HepG2 (cell line): Measurements from ENCODE around the gene SMOC1. TPM values are rescaled to one million over a fixed set of nuclear protein-coding genes. Genes with fewer than 3 reads are reported as not detected.

Experiments used
- ATAC-seq: fragments of 200-7000 bp; cut with Tn5 transposase; 3 replicates; pipeline ENCODE4 v1.9.1; 2020; ENCODE audit warnings: mild to moderate bottlenecking, moderate library complexity
- BruUV-seq: library from RNA; stranded (reverse); fragments of 400-500 nt; replicated peaks from 2 replicates; lab custom pipeline; 2021; lab: Mats Ljungman, UMichigan
- CTCF ChIA-PET: fragments of 300-600 bp; formaldehyde crosslinking; extraction: SDS; loops from one replicate; lab custom pipeline; 2021; ENCODE audit warnings: low total read pairs, inconsistent platforms, low intra/inter-chr PET ratio; lab: Yijun Ruan, JAX
- POLR2A ChIA-PET: fragments of 350-600 bp; sonication (Branson Sonifier 250); formaldehyde crosslinking; loops from one replicate; lab custom pipeline; 2020; ENCODE audit warnings: antibody characterized with exemption, inconsistent platforms; lab: Yijun Ruan, JAX
- DNase-seq: peaks from one replicate; pipeline ENCODE4 v3.0.0-alpha.2; 2015; ENCODE audit warnings: low spot score
- FAIRE-seq: peaks from 3 replicates; lab custom pipeline; 2011; peaks lifted over from hg19 to GRCh38; lab: Jason Lieb, UNC
- H2AFZ ChIP-seq: one replicate; pipeline ENCODE4 v1.6.1; 2011; ENCODE audit warnings: low read length, inconsistent platforms
- H3K27ac ChIP-seq: fragments of 300-600 bp; 3 replicates; pipeline ENCODE4 v1.8.0; 2011; ENCODE audit warnings: mixed run types, mild to moderate bottlenecking, mixed read lengths, low read length, inconsistent platforms; ENCODE audit not compliant: insufficient read depth; ENCODE audit errors: extremely low read length
- H3K27me3 ChIP-seq, 2 experiments: fragments of 200-600 bp in 1 of 2; 2 replicates in 1 of 2; 3 replicates in 1 of 2; pipeline versions ENCODE4 v1.6.0 to v1.8.0; 2011; ENCODE audit warnings: low read length in 2 of 2, mild to moderate bottlenecking in 2 of 2, moderate library complexity in 2 of 2, inconsistent platforms in 1 of 2; ENCODE audit not compliant: insufficient read depth in 2 of 2, control insufficient read depth in 1 of 2
- H3K36me3 ChIP-seq, 2 experiments: fragments of 200-600 bp in 1 of 2; replicated peaks in 1 of 2; 2 replicates in 1 of 2; 3 replicates in 1 of 2; pipeline versions ENCODE4 v1.5.1 to v1.8.0; 2011; ENCODE audit warnings: low read length in 2 of 2, inconsistent platforms in 1 of 2; ENCODE audit not compliant: insufficient read depth in 2 of 2, control insufficient read depth in 1 of 2
- H3K4me1 ChIP-seq: 2 replicates; pipeline ENCODE4 v1.5.1; 2012; ENCODE audit warnings: low read length, inconsistent platforms; ENCODE audit not compliant: insufficient read depth
- H3K4me2 ChIP-seq: 2 replicates; pipeline ENCODE4 v1.6.0; 2011; ENCODE audit warnings: low read depth, low read length, inconsistent platforms
- H3K4me3 ChIP-seq, 3 experiments: fragments of 200-600 bp in 1 of 3; sonication (generic), shearing (Covaris generic) in 1 of 3; replicated peaks in 1 of 3; 2 replicates each; pipeline ENCODE4 v1.5.1; 2011 to 2016; ENCODE audit warnings: low read length in 3 of 3, inconsistent platforms in 2 of 3, low read depth in 2 of 3, mild to moderate bottlenecking in 2 of 3, control low read depth in 1 of 3, mixed read lengths in 1 of 3; ENCODE audit not compliant: insufficient read depth in 1 of 3
- H3K79me2 ChIP-seq: one replicate; pipeline ENCODE4 v1.6.1; 2011; ENCODE audit warnings: low read length, inconsistent platforms; ENCODE audit not compliant: insufficient read depth
- H3K9ac ChIP-seq: 2 replicates; pipeline ENCODE4 v1.6.0; 2011; ENCODE audit warnings: mild to moderate bottlenecking, low read depth, low read length, inconsistent platforms; ENCODE audit not compliant: insufficient read depth
- H3K9me3 ChIP-seq: 2 replicates; pipeline ENCODE4 v1.5.1; 2012; ENCODE audit warnings: mild to moderate bottlenecking, low read length
- H4K20me1 ChIP-seq: 2 replicates; pipeline ENCODE4 v1.6.0; 2011; ENCODE audit warnings: inconsistent platforms, mild to moderate bottlenecking, low read length, moderate library complexity; ENCODE audit not compliant: insufficient read depth
- ARID2 ChIP-seq: sonication (generic); formaldehyde crosslinking; IDR thresholded peaks from 2 replicates; pipeline ENCODE4 v1.8.1; 2022; ENCODE audit warnings: mild to moderate bottlenecking, missing genetic modification reagents, borderline replicate concordance
- CREM ChIP-seq, 2 experiments: sonication (generic) in 1 of 2; formaldehyde crosslinking in 1 of 2; IDR thresholded peaks; 2 replicates each; pipeline versions ENCODE4 v1.4.0 to v1.6.1; 2016 to 2020; ENCODE audit warnings: antibody characterized with exemption in 1 of 2, mild to moderate bottlenecking in 1 of 2, missing genetic modification reagents in 1 of 2
- HIC2 ChIP-seq: sonication (generic); formaldehyde crosslinking; IDR thresholded peaks from 2 replicates; pipeline ENCODE4 v1.9.0; 2022; ENCODE audit warnings: low read depth, missing genetic modification reagents
- HNRNPLL ChIP-seq: fragments of 200-400 bp; formaldehyde crosslinking; IDR thresholded peaks from 2 replicates; pipeline ENCODE4 v1.6.1; 2017; ENCODE audit warnings: mild to moderate bottlenecking, low read depth, low read length; ENCODE audit not compliant: poor library complexity, severe bottlenecking
- IKZF5 ChIP-seq: IDR thresholded peaks from 2 replicates; pipeline ENCODE4 v1.6.1; 2018; ENCODE audit warnings: missing genetic modification reagents, mild to moderate bottlenecking, missing compliant biosample characterization
- MYNN ChIP-seq: sonication (generic); formaldehyde crosslinking; IDR thresholded peaks from 2 replicates; pipeline ENCODE4 v1.4.0; 2020; ENCODE audit warnings: mild to moderate bottlenecking, low read depth, missing genetic modification reagents
- RFX3 ChIP-seq: IDR thresholded peaks from 2 replicates; pipeline ENCODE4 v1.6.1; 2016; ENCODE audit warnings: missing biosample characterization, missing genetic modification reagents
- SIN3B ChIP-seq: fragments of 150-350 bp; IDR thresholded peaks from 2 replicates; pipeline ENCODE4 v1.6.1; 2014; ENCODE audit warnings: low read length
- YEATS2 ChIP-seq: sonication (generic); formaldehyde crosslinking; IDR thresholded peaks from 2 replicates; pipeline ENCODE4 v1.4.0; 2020; ENCODE audit warnings: missing genetic modification reagents, borderline replicate concordance
- ZBTB46 ChIP-seq: sonication (generic); formaldehyde crosslinking; IDR thresholded peaks from 2 replicates; pipeline ENCODE4 v1.4.0; 2020; ENCODE audit warnings: mild to moderate bottlenecking, missing genetic modification reagents, borderline replicate concordance
- ZNF572 ChIP-seq: sonication (generic); formaldehyde crosslinking; IDR thresholded peaks from 2 replicates; pipeline ENCODE4 v1.5.1; 2020; ENCODE audit warnings: mild to moderate bottlenecking, missing genetic modification reagents
- ZNF704 ChIP-seq: sonication (generic); formaldehyde crosslinking; IDR thresholded peaks from 2 replicates; pipeline ENCODE4 v1.8.1; 2023; ENCODE audit warnings: mild to moderate bottlenecking, inconsistent platforms, moderate library complexity, missing genetic modification reagents, borderline replicate concordance
- ZNF713 ChIP-seq: sonication (generic); formaldehyde crosslinking; IDR thresholded peaks from 2 replicates; pipeline ENCODE4 v1.4.0; 2020; ENCODE audit warnings: mild to moderate bottlenecking, missing genetic modification reagents
- ZNF782 ChIP-seq: sonication (generic); formaldehyde crosslinking; IDR thresholded peaks from 2 replicates; pipeline ENCODE4 v1.4.0; 2020; ENCODE audit warnings: missing genetic modification reagents, mild to moderate bottlenecking, borderline replicate concordance
- WGBS: methylation state at CpG from one replicate; pipeline ENCODE4 v1.1.6; 2017; ENCODE audit warnings: low lambda C conversion rate; 5-methylcytosine and 5-hydroxymethylcytosine counted together
- in situ Hi-C: cut with HindIII; loops from 2 replicates; pipeline ENCODE4 v1.10.0; 2017; ENCODE audit warnings: low pct_unique_long_range_greater_than_20kb; ENCODE audit not compliant: extremely low pct_ligation_motif_present
- intact Hi-C: fragments of 100-400 bp; cut with micrococcal nuclease; formaldehyde crosslinking; loops from one replicate; pipeline ENCODE4 v1.10.0; 2022; ENCODE audit not compliant: unreplicated experiment
- polyA plus RNA-seq, 8 experiments: library from polyadenylated mRNA; depleted of rRNA in 3 of 8; stranded (reverse) in 7 of 8; unstranded in 1 of 8; fragments of >200 nt; fragmentation: Illumina TruSeq in 4 of 8; extraction: Trizol in 4 of 8; gene quantifications; 2 replicates each; pipeline versions ENCODE4 v1.2.1 to v1.2.3, GENCODE V29; 2011 to 2016; ENCODE audit warnings: low read depth in 4 of 8, missing spikeins in 1 of 8, mixed read lengths in 1 of 8; ENCODE audit not compliant: insufficient read depth in 1 of 8
- total RNA-seq, 5 experiments: library from RNA; depleted of rRNA; stranded (reverse); fragments of >200 nt; fragmentation: Illumina TruSeq; extraction: Trizol; gene quantifications; 2 replicates each; pipeline ENCODE4 v1.2.3, GENCODE V29; 2016; ENCODE audit warnings: low read depth in 1 of 5
- TF ChIP-seq, protein P1 (sequence below): IDR thresholded peaks from 2 replicates; pipeline ENCODE4 v1.6.1; 2016; ENCODE audit warnings: missing compliant biosample characterization, missing genetic modification reagents, borderline replicate concordance
- TF ChIP-seq, protein P2 (sequence below): sonication (generic); formaldehyde crosslinking; IDR thresholded peaks from 2 replicates; pipeline ENCODE4 v1.4.0; 2020; ENCODE audit warnings: missing genetic modification reagents, borderline replicate concordance

SMOC1 gene
- total and polyA plus RNA-seq, 2 of the 13 experiments (the other 11 are each of a cell fraction or from before 2014, with no cell fraction given): 17.8 to 35.6 TPM

- intact Hi-C loops (no loop called here), in situ Hi-C loops (no loop called here)
- no peaks in the 10 kb centered on the region for H3K79me2 ChIP-seq
- H3K9ac ChIP-seq: no peak overlapping the region
- DNase-seq (no peak), FAIRE-seq (no peak), ATAC-seq (no peak)
- CTCF ChIA-PET: no interaction called here
- no peaks in the 10 kb centered on the region; the same call in 1 of the 2 replicates for H4K20me1 ChIP-seq
- H3K27ac ChIP-seq: no peak overlapping the region
- no peak overlapping the region for H3K4me3 ChIP-seq
- no peaks in the 10 kb centered on the region for H3K4me1 ChIP-seq
- POLR2A ChIA-PET: no interaction called here
- H3K27me3 ChIP-seq: no peaks in the 10 kb centered on the region
- WGBS: 100% methylated on average over 1 of the region's 1 CpG
- H3K9me3 ChIP-seq: no peaks in the 10 kb centered on the region
- no peak overlapping the region for H2AFZ ChIP-seq
- H3K36me3 ChIP-seq: peaks cover 2 to 4% of the 10 kb centered on the region in 2 experiments; a peak in 3 of 5 replicates
- H3K4me2 ChIP-seq: no peak overlapping the region
- no TSS peak for BruUV-seq
- TF ChIP-seq ZNF704 (CRISPR knock-in tag): no peak
- TF ChIP-seq ARID2: no peak
- TF ChIP-seq, protein P1, sequence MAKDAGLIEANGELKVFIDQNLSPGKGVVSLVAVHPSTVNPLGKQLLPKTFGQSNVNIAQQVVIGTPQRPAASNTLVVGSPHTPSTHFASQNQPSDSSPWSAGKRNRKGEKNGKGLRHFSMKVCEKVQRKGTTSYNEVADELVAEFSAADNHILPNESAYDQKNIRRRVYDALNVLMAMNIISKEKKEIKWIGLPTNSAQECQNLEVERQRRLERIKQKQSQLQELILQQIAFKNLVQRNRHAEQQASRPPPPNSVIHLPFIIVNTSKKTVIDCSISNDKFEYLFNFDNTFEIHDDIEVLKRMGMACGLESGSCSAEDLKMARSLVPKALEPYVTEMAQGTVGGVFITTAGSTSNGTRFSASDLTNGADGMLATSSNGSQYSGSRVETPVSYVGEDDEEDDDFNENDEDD (CRISPR knock-in tag): no peak
- TF ChIP-seq MYNN (CRISPR knock-in tag): no peak
- no peak for TF ChIP-seq HNRNPLL
- TF ChIP-seq ZNF572 (CRISPR knock-in tag): no peak
- no peak for TF ChIP-seq CREM (IDR thresholded peaks at IDR 0.05)
- TF ChIP-seq CREM (CRISPR knock-in tag; IDR thresholded peaks at IDR 0.05): no peak
- no peak for TF ChIP-seq HIC2
- TF ChIP-seq ZBTB46: no peak
- TF ChIP-seq ZNF782 (CRISPR knock-in tag): no peak
- TF ChIP-seq YEATS2: no peak
- TF ChIP-seq, protein P2, sequence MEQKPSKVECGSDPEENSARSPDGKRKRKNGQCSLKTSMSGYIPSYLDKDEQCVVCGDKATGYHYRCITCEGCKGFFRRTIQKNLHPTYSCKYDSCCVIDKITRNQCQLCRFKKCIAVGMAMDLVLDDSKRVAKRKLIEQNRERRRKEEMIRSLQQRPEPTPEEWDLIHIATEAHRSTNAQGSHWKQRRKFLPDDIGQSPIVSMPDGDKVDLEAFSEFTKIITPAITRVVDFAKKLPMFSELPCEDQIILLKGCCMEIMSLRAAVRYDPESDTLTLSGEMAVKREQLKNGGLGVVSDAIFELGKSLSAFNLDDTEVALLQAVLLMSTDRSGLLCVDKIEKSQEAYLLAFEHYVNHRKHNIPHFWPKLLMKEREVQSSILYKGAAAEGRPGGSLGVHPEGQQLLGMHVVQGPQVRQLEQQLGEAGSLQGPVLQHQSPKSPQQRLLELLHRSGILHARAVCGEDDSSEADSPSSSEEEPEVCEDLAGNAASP (CRISPR knock-in tag): no peak
- no peak for TF ChIP-seq SIN3B
- no peak for TF ChIP-seq IKZF5 (CRISPR knock-in tag)
- no peak for TF ChIP-seq ZNF713 (CRISPR knock-in tag)
- TF ChIP-seq RFX3 (CRISPR knock-in tag): no peak
Observed at GRCh38 chr14:69968681-69969080, 89.5 kb downstream of the SMOC1 start.
